GM12801 (cell line): Measurements from ENCODE around the gene RABIF.

Experiments
- CTCF ChIP-seq: IDR thresholded peaks from one replicate; pipeline ENCODE4 v1.5.1; 2011; ENCODE audit warnings: control low read depth; ENCODE audit not compliant: insufficient read length; ENCODE audit errors: extremely low read depth

Gene RABIF

GRCh38 chr1:202888221-202888530 lies 773 bp downstream of the RABIF start:
- TF ChIP-seq CTCF: no peak

GRCh38 chr1:202880961-202881460 lies 7.9 kb downstream of the RABIF start:
- no peak for TF ChIP-seq CTCF

GRCh38 chr1:202880062-202880461 lies 8.9 kb downstream of the RABIF start:
- no peak for TF ChIP-seq CTCF

GRCh38 chr1:202879128-202879527 lies 9.8 kb downstream of the RABIF start:
- TF ChIP-seq CTCF: no peak

GRCh38 chr1:202873026-202873425 lies 15.9 kb downstream of the RABIF start:
- TF ChIP-seq CTCF: no peak

GRCh38 chr1:202871367-202871766 lies 17.6 kb downstream of the RABIF start:
- no peak for TF ChIP-seq CTCF

GRCh38 chr1:202862679-202863560 lies 26.0 kb downstream of the RABIF start:
- no peak for TF ChIP-seq CTCF
